GF-D8 (cell line): ENCODE data around the gene CORO1C.
A peak's percentile ranks its signal among the peaks of the same experiment; 100 is the strongest.
"Not testable (repeated sequence)": the region's sequence is repeated elsewhere in the genome, so short reads cannot be mapped to it uniquely, and the experiment has no call there.

Source experiments
- DNase-seq: peaks from one replicate; lab custom pipeline; 2025; lab: John Stamatoyannopoulos, UW

Gene CORO1C

DNA sequence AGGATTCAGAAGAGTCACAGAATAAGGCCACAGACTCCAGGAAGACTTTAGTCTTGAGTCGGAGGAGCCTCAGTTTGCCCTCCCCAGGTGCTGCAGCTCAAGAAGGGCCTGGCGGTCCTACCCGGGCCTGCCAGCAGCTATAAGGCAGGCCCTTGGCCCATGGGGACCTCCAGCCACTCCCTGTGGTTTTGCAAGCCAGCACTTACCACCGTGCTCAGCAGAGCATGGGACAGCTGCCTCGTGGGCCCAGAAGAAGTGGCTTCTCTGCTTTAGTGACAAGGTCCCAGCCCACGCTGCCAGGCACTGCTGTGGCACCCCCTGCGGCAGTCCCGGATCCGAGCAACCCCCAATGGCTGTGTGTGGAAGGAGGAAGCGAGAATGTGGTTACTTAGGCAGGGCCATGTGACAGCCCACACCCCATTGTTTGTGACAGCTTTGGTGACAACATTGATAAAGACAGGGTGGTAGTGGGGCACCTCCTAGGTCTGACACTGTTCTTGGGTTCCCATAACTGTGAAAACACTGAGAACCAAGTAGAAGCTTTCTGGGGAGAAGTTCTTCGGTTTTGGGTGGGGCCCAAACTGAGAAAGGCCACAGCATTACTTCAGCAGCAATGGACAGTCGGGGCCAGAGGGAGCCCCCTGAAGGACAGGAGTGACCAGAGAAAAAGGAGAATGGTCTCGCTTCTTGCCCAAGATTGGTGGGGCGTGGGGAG is 97.6 kb downstream of the CORO1C start, which contains the start of gene SELPLG:
Gene SELPLG (minus strand): TSS at position 361 of the 715 bp plus-strand sequence. CDS start 9,587 bp downstream, outside the sequence.
- DNase-seq: peak; percentile 92

DNA sequence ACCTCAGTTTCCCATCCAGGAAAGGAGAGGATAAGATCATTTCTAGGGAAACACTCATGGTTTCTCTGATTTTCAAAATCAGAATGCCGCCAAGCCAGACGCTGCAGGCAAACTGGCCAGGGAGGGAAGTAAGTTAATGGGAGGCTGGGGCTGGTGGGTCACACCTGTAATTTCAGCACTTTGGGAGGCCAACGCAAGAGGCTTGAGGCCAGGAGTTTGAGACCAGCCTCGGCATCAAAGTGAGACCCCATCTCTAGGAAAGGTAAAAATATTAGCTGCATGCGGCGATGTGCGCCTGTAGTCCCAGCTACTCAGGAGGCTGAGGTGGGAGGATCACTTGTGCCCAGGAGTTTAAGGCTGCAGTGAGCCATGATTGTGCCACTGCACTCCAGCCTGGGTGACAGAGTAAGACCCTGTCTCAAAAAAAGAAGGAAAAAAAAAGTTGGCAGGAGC is 98.2 kb downstream of the CORO1C start:
- DNase-seq: no peak

DNA sequence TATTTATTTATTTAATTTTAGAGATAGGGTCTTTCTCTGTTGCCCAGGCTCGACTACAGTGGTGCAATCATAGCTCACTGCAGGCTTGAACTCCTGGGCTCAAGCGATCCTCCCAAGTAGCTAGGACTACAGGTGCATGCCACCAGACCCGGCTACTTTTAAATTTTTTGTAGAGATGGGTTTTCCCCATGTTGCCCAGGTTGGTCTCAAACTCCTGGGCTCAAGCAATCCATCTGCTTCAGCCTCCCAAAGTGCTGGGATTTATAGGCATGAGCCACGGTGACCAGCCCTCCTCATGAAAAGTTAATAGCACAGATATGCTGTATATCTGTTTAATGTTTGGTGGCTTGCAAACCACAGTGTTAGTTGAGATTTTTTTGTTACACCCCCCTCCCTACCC is 100.1 kb downstream of the CORO1C start:
- not testable (repeated sequence) for DNase-seq

DNA sequence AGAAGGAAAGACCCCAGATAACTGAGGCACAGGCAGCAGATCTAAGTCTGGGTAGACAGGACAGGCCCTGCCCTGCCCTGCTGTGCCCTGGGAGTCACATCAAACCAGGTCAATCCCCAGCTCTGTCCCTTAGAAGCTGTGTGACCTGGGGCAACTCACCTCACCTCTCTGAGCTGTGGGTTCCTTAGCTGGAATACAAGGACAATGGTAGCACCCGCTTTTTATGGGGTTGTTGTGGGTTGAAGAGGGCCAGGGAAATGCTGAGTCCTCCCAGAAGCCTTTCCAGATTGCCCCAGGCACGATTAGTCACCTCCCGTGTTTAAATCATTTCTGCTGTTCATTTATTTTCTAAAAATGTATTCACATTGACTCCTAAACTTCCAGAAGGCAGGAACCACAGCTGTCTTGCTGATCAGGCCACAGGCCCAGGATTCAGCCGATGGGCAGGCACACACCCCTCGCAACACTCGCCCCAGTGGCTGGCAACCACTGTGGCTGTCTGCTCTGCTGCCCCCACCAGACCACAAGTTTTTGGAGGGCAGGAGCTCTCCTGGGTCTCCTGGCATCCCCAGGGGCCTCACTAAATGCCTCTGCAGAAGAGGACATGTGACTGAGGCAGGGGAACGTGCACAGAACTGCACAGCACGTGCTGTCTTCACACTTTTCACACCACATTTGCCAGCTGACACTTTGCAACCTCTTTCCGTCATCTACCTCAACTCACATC is 100.7 kb downstream of the CORO1C start:
- peak; percentile 89 for DNase-seq

DNA sequence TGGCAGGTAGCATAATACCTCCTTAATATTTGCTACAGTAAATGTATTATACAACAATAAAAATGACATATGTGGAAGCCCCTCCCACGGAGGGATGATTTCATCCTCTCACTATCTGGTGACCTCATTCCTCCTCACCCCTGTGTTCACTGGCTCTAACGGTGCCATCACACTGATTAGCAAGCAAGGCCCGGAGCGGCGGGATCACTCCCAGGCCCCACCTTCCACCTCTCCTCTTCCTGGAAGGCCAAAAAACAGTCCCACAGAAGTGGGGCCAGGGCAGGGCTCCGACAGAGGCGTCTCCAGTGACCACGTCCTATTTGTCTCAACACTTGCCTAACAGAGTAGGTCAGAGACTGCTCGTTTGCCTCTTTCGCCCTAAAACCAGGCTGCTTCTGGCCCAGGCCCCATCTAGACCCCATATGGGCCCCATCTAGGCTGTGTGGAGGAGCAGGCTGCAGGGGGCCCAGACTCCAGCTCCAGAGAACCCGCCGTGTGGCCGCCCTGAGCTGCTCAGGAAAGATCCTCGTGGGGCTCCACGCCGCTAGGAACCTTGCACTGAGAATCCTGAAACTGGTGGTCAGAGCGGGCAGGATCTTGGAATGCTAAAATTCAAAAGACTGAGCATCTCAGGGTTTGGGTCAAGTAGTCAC is 101.4 kb downstream of the CORO1C start:
- peak; percentile 68 for DNase-seq

DNA sequence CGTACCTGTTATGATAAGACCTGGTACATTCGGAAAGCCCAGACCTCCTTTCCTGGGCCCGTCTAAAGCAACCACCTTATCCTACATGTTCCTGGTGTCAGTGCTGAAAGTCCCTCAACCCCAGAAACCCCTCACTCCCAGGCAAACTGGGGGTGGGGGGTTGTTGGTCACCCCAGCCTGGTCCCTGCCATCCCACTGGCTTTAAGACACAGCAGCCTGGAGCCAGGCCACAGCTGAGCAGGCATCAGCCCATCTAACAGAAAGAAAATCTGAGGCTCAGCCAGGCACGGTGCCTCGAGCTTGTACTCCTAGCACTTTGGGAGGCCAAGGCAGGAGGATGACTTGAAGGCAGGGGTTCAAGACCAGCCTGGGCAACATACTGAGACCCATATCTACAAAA is 102.2 kb downstream of the CORO1C start:
- DNase-seq: no peak

DNA sequence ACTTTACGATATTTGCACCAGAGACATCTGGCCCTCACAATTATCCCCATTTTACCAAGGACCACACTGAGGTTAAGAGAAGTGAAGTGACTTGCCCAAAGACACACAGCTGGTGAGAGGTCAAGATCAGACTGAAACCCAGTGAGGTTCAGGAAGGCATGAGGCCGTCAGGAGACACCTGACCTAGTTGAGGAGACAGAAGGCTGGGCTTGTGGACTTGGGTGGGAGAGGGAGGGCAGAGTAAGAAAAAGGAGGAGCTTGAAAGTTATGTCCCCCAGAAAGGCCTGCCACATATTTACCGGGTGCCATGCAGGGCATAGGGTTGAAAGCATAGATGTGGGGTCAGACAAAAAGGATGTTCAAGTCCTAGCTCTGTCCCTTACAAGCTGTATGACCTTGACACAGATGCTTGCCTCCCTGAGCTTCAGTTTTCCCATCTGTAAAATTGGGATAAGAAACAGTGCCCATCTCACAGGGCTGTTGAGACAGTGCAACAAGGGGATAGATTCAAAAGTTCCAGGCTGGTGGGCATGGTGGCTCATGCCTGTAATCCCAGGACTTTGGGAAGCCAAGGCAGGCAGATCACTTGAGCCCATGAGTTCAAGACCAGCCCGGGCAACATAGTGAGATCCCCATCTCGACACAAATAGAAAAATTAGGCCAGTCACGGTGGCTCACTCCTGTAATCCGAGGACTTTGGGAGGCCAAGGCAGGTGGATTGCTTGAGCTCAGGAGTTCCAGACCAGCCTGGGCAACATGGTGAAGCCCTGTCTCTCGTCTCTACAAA is 104.0 kb downstream of the CORO1C start:
- DNase-seq: no peak

DNA sequence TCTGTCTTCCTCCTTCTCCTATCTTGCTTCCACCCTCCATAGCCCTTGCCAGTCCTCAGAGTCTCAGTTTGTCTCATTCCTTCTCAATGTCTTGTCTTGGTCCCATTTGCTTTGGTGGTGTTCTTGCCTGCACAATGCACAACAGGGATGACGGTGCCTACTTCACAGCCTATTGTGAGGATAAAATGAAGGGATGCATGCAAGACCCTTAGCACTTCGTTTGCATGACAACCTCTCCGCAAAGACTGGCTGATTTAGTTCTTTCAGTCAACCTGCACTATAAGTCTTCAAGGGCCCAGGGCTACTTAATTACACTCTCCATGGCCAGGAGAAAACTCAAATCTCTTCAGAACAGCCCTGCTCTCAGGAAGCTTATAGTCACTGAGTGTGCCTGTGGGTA is 106.1 kb downstream of the CORO1C start:
- no peak for DNase-seq

DNA sequence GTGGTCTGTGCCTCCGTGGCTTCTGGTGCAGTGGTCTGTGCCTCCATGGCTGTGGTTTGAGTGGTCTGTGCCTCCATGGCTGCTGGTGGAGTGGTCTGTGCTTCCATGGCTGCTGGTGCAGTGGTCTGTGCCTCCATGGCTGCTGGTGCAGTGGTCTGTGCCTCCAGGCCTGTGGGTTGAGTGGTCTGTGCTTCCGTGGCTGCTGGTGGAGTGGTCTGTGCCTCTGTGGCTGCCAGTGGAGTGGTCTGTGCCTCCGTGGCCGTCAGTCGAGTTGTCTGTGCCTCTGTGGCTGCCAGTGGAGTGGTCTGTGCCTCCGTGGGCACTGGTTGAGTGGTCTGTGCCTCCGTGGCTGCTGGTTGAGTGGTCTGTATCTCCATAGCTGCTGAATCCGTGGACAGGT is 107.7 kb downstream of the CORO1C start:
- no peak for DNase-seq

DNA sequence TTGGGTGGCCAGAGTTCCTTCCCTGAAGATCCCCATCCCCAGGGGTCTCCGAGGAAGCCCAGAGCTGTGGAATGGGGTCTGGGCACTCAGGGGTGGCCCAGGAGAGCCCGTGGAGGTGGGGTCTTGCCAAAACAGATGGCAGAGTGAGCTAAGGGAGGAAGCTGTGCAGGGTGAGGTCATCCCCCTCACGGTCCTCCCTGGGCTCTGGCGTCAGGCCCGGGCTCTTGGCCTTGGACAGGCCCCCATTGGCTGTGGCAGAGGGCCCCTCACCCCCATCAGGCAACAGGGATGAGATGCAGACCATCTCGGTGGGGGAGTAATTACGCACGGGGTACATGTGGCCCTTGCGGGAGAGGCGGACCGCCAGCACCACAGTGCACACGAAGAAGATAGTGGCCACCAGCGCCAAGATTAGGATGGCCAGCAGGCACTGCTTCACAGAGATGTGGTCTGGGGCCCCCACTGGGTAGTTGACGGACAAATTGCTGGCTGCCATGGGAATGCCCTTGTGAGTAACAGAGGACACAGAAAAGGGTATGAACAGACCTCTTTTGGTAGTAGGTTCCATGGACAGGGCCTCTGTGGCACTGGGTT is 108.3 kb downstream of the CORO1C start:
- DNase-seq: no peak

DNA sequence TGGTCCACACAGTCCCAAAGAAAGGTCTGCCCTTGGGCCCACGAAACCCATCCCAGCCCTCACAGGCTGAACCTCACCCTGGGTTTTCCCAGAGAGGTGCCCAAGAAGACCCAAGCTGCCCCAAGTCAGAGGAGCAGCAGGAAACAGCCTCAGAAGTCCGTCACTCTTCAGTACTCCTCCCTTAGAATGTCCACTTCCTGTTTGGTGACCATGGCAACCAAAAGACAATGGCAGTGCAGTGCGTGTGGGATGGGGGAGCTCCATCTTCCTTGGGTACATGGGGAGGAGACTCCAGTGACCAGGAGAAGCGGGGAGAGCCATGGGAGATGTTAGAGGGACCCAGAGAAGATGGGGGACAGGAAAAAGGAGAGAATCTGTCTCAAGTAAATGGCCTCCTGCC is 108.9 kb downstream of the CORO1C start:
- no peak for DNase-seq

DNA sequence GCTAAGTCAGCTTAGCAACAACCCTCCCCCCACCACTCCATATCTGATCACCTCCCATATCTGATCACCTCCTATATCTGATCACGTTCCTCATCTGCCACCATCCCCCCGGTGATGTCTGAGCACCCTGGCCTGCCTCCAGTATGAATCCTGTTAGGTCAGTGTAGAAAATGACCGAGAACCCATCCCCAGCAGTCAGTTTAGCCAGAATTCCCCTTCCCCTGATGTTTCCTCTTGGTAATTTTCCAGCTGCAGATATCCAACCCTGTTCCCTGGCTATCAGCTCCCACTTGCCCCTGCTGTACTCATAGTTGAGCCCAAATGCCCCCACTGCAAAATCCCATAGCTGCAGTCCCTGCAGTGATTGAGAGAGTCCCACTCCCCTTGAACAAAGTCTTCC is 110.2 kb downstream of the CORO1C start:
- no peak for DNase-seq

DNA sequence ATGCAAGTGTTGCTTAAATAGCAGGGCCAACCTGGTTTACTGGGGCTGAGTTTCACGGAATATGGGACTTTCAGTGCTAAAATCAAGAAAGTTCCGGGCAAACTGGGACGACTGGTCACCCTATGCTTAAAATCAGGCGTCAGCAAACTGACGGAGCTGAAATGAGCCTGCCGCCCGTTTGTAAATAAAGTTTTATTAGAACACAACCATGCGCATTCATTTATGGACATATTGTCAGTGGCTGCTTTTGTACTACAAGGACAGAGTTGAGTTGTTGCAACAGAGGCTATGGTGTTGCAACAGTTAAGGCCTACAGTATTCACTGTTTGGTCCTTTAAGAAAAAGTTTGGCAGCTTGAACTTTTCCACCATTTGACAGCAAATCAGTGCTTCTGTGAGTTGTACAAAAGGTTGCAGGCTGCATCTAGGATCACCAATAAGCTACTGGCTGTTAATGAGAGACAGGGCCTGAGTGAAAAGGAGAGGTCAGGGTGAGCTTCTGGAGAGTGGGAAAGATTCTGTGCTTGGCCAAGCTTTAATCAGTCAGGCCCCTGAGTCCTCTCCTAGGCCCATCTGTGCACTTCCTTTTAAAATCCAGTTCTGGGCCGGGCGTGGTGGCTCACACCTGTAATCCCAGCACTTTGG is 111.0 kb downstream of the CORO1C start:
- peak; percentile 40 for DNase-seq

DNA sequence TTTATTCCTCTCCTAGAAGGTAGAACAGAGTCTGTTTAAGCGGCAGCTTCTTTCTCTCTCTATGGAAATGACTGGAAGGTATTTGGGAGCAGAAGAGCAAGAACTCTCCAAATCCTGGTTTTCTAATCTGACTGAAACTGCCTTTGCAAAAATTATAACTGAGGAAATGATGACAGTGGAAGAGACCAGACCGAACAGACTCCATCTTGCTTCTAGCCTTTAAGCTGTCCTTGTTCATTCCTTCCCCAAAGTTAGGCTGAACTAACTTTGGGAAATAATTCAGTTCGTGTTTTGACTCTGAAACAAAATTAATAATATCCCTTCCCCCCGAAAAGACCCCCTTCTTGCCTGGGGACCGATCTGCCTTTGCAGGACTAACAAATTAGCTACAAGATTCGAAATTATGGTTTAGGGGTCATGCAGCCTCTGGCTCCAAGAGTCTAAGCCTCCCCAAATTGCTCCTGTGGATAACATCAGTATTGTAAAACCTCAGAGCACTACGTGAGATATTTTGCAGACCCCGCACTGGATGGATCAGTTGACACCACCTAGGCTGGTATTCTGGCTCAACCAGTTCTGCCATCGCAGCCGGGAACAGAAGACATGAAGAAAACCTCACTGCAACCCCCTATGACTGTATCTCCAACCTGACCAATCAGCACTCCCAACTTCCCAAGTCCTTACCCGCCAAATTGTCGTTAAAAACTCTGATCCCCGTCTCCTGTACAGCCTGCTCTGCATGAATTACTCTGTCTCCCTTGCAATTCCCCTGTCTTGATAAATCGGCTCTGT is 111.8 kb downstream of the CORO1C start:
- no peak for DNase-seq

DNA sequence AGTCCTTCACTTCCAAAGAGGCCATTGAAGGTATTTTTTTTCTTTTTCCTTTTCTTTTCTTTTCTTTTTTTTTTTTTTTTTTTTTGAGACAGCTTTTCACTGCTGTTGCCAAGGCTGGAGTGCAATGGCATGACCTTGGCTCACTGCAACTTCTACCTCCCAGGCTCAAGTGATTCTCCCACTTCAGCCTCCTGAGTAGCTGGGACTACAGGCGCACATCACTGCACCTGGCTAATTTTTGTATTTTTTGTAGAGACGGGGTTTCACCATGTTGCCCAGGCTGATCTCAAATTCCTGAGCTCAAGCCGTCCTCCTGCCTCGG is 112.4 kb downstream of the CORO1C start:
- DNase-seq: not testable (repeated sequence)

DNA sequence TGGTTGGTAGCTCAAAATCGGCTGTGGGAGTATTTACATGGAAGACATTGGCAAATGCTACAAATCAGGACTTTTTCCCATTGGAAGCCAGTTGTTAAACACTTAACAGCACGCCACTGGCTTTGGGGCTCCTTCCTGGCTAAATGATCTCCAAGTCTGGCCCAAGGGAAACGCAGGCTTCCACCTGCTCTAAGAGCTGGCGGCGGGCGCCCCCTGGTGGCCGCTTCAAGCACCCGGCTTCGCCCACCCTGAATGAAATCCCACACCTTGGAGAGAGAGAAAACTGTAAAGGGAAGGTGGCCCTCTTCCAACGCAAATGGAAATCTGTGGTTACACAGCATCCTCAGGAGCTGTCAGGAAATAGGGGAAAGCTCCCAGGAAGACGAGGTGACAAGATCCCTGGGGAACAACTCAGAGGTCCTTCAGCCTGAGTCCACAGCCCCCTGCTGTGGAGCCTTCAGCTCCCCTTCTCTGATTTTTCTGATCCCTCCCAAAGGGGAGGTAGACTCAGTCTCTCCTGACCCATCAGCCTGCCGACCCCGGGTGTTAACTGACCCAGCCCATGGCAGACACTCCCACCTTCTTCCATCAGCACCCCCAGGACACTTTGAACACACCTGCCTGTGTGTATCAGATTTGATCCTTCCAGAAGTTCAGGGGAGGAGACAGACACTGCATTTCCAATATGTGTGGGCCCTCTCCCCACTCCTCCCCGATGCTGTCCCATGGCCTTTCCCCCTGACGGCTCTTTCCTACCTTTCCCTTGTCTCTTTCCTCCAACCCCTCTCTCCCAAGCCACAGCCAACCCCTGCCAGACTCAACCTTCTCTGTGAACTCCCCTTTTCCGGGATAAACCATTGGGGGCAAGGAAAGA is 113.0 kb downstream of the CORO1C start:
- peak; percentile 39 for DNase-seq

DNA sequence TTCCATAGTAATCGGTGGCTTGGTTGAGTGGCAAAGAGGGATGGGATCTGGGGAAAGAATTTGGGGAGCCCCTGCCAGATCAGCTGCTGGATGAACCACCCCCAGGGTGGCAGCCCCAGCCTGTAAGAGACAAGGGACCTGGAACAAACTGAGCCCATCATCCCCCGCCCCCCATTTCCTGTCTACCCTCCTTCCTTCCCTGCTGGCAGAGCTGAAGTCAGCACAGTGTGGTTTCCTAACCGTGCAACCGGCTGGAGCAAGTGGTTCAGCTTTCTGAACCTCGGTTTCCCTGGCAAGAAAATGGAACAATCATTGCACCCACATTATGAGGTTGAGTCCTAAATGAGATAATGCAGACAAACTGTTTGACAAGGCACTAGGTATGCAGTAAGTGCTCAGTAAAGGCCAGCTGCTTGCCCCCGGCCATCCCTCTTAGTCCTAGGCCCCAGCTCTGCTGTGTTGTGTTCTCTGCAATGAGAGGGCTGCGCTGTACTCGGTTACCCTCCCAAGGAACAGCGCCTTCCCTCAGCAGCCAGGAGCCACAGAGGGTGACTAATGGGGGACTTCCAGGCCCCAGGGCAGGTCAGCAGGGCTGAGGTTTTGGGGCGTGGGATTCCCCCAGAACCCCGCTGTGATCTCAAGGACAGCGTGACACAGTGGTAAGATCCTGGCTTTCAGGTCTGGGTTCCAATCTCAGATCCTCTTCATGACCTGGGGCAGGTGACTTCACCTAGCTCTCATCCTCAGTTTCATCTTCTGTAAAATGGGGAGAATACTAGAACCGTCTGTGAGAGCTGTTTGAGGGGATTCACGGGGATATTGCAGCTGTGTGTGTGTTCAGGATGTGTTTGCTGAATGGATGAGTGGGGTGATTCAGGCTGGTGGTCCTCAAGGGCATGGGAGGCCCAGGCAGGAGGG is 114.1 kb downstream of the CORO1C start:
- DNase-seq: peak; percentile 65

DNA sequence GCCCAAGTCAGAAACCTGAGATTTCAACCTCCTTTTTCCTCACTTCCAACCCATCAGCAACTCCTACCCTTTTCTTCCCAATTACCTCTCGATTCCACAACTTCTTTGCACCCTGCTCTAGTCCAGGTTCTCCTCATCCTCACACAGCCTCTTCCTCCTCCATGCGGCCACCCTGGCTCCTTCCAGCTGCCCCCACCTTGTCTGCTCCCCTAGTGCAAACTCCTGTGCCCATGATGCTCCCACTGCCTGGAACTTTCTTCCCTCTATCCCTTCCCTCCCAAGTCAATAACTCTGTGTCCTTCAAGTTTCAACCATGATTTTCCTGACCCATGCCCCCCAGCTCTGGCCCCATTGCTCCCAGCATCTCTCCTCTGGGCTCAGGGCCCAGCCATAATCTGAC is 115.0 kb downstream of the CORO1C start:
- DNase-seq: no peak
